NCI-H460 (cell line): ENCODE results near the gene CTSH. TPM values are rescaled to one million over a fixed set of nuclear protein-coding genes. Genes with fewer than 3 reads are reported as not detected.

Source experiments
- DNase-seq: peaks from one replicate; pipeline ENCODE4 v3.0.0-alpha.2; 2016; ENCODE audit warnings: low read depth; ENCODE audit errors: extremely low read depth
- total RNA-seq: library from RNA; depleted of rRNA; stranded (reverse); fragments of >200 nt; shearing (Covaris generic); gene quantifications from 2 replicates; pipeline ENCODE4 v1.2.3, GENCODE V29; 2014

The CTSH gene
- total RNA-seq, 1 experiment from 2014 or later: 2.5 TPM

GRCh38 chr15:78978601-78979179 lies 33.8 kb upstream of the CTSH start:
- no peak for DNase-seq

DNA sequence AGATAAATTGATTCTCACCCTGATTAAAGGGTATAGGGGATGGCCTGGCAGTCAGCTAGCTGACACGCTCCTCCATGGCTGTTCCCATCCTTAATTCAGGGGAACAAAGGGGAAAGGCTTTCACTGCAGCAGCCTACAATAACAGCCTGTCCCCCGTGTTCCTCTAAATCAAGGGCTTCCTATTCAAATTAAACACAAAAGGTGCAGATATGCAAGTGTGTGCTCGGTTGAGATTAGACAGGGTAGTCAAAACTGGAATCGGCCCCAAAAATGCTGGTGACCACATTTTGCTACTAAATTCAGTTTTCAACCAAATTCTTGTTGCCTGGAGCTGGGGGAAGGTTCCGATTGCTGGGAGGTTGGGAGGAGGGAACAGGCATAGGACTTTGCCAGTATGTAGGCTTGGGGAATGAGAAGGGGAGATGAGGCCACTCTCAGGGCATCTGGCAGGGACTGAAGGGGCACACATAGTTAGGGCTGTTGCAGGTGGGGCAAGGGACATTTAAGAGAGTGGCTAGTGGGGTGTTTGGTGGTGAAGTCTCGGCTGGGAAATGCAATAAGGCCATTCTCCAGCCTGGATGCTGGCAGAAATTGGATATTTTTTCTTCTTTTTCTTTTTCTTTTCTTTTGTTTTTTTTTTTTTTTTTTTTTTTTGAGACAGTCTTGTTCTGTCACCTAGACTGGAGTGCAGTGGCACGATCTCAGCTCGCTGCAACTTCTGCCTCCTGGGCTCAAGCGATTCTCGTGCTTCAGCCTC lies 32.9 kb upstream of the CTSH start:
- DNase-seq: no peak

- no peak for DNase-seq
Measured at GRCh38 chr15:78977091-78977571, 32.3 kb upstream of the CTSH start.

GRCh38 chr15:78976691-78977090 lies 31.8 kb upstream of the CTSH start:
- DNase-seq: no peak

- no peak for DNase-seq
Measured at GRCh38 chr15:78974272-78974918, 29.5 kb upstream of the CTSH start.

- DNase-seq: no peak
Measured at GRCh38 chr15:78969687-78970349, 25.0 kb upstream of the CTSH start.

- DNase-seq: no peak
Measured at GRCh38 chr15:78968539-78969271, 23.9 kb upstream of the CTSH start.

DNA sequence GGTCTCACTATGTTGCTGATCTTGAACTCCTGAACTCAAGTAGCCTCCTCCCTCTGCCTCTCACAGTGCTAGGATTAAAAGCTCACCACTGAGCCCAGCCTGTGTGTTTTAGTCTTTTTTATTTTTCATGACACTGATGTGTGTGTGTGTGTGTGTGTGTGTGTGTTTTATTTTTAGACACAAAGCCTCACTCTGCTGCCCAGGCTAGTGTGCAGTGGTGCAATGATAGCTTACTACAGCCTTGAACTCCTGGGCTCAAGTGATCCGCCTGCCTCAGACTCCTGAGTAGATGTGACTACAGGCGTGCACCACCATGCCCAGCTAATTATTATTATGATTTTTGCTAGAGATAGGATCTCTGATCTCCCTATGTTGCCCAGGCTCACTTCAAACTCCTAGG lies 23.3 kb upstream of the CTSH start:
- no peak for DNase-seq

DNA sequence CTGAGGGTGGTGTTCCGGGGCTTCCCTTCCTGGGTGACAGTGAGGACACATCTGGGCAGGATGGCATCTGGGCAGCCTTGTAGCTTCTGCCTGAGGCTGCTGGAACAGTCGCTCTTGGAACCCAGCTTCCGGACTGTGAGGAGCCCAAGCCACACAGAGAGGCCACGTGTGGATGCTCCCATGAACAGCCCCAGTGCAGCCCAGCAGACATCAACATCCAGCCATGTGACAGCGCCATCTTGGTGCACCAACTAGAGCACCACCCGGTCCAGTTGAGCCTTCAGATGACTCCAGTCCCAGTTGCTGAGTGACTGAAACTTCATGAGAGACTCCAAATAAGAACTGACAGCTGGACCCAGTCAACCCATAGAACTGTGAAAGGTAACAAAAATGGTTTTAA lies 15.5 kb upstream of the CTSH start:
- no peak for DNase-seq

DNA sequence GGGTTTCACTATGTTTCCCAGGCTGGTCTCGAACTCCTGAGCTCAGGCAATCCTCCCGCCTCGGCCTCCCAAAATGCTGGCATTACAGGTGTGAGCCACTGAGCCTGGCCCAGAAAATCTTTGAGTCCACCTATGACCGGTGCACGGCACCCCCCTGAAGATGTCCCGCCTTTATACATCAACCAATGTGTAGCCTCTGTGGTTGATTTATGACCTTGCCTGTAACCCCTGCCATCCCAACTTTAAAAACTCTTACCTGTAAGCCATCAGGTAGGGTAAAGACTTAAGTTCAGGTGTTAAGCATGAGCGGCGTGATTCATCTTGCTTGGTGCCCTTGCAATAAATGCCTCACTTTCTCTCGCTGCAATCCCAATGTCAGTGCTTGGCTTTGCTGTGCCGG lies 14.5 kb upstream of the CTSH start:
- DNase-seq: no peak

- DNase-seq: no peak
Measured at GRCh38 chr15:78957416-78958093, 12.7 kb upstream of the CTSH start.

- no peak for DNase-seq
Measured at GRCh38 chr15:78956937-78957336, 12.1 kb upstream of the CTSH start.

- no peak for DNase-seq
Measured at GRCh38 chr15:78955355-78955754, 10.5 kb upstream of the CTSH start.

DNA sequence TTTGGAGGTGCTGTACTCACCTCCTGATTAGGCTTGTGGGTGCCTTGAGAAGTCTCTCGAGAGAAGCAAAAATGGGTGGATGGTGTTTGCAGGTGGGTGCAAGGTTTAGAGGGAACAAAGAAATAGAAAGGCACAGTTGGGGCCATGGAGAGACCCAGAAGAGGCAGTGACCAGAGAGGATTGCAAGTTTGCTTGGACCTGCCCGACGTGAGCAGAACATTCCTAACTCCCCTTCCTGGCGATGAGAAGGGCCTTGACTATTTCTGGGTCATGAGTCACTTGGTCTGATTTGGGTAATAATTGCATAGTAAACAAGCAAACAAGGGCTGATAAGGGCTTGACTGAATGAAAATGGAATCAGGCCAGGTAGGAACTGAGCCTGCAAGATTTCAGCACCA lies 7.0 kb upstream of the CTSH start:
- DNase-seq: no peak

DNA sequence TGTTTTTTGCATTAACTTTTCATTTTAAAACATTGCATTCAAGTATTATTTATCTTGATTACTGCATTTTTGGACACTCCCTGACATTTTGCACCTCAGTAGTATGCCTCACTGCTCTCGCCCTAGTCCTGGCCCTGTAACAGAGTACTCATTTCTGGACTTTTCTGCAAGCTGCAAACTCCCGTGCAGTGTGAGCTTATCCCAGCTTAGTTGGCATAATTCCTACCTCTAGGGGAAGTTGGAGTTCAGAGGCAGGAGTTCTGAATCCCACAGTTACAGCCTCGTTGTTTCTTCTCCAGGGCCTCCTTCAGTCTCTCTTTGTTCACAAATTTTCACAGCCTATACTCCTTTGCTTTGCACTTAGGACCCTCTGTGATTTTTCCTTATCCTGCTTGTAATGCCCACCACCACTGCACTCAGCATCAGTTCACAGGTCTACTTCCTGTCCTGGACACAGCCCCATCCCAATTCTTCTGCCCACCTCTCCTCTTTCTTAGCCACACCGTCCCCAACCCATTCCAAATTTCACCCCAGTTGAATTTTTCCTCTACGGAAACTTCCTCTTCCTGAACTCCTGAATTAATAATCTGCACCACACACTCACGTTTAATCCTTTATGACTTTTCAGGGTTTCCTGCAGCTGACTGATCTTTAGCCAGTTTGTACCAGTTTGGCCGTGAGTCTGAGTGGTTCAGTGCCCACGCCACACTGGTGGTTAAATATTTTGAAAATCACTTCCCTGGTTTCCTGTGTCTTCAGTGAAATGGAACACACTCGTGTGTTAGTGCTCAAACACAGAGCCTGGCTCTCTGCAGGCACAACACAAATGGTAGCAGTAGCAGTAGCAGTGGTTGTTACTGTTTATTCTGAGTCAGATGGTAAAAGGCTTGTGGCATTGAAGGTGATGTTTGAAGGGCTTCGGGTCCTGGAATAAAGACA lies 6.3 kb upstream of the CTSH start:
- DNase-seq: no peak

GRCh38 chr15:78950343-78950742 lies 5.5 kb upstream of the CTSH start:
- DNase-seq: no peak

- DNase-seq: no peak
Measured at GRCh38 chr15:78949461-78949860, 4.6 kb upstream of the CTSH start.

- no peak for DNase-seq
Measured at GRCh38 chr15:78947506-78947905, 2.7 kb upstream of the CTSH start.

DNA sequence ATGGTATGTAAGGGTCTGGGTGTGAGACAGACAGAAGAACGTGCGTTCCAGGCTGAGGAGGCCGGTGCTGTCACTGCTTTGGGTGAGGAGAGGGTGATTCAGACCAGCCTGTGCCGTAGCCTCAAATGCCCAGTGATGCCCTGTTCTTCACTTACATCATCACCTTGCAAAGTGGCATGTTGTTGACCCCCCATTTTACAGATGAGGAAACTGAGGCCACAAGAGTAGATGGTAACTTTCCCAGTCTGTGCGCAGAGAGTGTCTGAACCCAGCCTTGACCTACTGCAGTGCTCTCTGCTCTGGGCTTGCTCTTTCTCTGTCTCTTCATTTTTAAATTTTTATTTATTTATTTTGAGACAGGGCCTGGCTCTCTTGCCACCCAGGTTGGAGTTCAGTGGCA lies 1.6 kb upstream of the CTSH start:
- DNase-seq: no peak
